ENCODE measurements around the gene KIF11. TPM values are rescaled to one million over a fixed set of nuclear protein-coding genes. Genes with fewer than 3 reads are reported as not detected.

KIF11 gene
- total RNA-seq, 1 experiment from 2014 or later: 19.5 TPM

GRCh38 chr10:92691591-92692079 lies 98.7 kb downstream of the KIF11 start:
- Histone ChIP-seq H3K36me3 (peaks cover 8% of the 10 kb centered on the region), H3K9me3 (no peaks in the 10 kb centered on the region), H3K4me3 (no peak overlapping the region; the same call in 1 of the 2 replicates), H3K27me3 (no peaks in the 10 kb centered on the region)
- DNase-seq: no peak

DNA sequence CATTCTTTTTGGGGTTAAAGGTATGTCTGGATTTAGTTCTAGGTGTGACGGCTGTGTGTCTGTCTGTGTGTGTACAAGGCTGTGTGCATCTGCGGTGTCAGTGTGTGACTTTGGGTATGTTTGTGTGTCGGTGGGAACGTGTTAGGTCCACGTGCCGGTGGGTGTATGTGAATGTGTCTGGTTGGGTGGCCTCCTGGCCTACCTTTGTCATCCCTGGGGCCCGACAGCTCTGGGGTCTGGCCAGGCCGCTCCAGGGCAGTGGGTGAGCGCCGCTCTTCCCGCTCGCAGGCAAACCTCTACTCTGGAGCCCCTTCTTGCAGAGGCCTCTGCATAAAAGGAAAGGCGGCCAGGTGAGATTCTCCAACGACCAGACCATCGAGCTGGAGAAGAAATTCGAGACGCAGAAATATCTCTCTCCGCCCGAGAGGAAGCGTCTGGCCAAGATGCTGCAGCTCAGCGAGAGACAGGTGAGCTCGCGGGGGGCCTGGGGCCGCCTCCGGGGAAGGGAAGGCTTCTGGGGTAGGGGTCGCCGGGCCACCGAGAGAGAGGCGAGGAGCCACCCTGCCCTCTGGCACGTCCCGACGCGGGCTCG lies 99.2 kb downstream of the KIF11 start:
- H3K9me3 ChIP-seq: no peaks in the 10 kb centered on the region
- peaks cover 8% of the 10 kb centered on the region for H3K36me3 ChIP-seq
- H3K4me3 ChIP-seq: no peak overlapping the region
- H3K27me3 ChIP-seq: no peaks in the 10 kb centered on the region
- DNase-seq: no peak

DNA sequence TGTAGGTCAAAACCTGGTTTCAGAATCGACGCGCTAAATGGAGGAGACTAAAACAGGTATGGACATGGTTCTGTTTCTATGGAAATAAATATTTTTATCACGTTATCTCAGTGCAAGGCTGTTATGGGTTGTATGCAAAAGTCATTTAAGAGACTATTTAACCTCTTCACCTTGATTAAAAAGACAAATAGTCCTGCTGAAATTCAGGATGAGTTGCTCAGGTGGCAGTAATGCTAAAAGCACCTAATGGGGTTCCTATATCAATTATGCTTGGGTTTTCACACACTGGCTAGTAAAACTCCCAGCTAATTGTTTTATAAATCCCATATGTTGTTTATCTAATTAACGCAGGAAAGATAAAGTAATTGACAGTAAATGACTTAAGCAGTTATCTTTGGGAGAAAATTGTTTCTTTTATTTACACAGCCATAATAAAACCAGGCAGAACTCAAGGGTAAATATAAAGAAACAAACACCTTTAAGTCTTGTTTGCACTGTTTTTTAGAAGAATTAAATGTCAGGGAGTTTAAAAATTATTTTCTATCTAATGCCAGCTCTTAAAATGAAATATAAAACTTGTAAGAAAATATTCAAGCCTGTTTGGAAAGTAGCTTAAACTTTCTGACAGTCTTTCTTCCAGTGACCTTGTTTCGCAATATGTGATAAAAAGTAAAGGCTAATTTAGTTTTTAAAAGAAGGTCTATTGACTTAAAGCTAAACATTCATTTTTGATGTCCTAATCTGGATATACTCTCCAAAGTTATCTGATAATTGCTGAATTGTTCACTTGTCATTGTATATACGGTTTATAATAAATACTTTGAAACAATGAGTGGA lies 100.0 kb downstream of the KIF11 start:
- no peaks in the 10 kb centered on the region for H3K27me3 ChIP-seq
- peaks cover 8% of the 10 kb centered on the region for H3K36me3 ChIP-seq
- DNase-seq: no peak
- H3K9me3 ChIP-seq: no peaks in the 10 kb centered on the region
- H3K4me3 ChIP-seq: no peak overlapping the region

- no peak overlapping the region for H3K4me3 ChIP-seq
- no peak for DNase-seq
- no peaks in the 10 kb centered on the region for H3K27me3 ChIP-seq
- no peaks in the 10 kb centered on the region for H3K9me3 ChIP-seq
- peaks cover 8% of the 10 kb centered on the region for H3K36me3 ChIP-seq
Measured at GRCh38 chr10:92693534-92693893, 100.6 kb downstream of the KIF11 start.

GRCh38 chr10:92695679-92696605 lies 103.0 kb downstream of the KIF11 start:
- peaks cover 7% of the 10 kb centered on the region for H3K36me3 ChIP-seq
- no peak overlapping the region for H3K4me3 ChIP-seq
- no peak for DNase-seq
- H3K27me3 ChIP-seq: no peaks in the 10 kb centered on the region
- H3K9me3 ChIP-seq: no peaks in the 10 kb centered on the region

- no peaks in the 10 kb centered on the region for H3K27me3 ChIP-seq
- H3K4me3 ChIP-seq: no peak overlapping the region
- H3K36me3 ChIP-seq: peaks cover 3% of the 10 kb centered on the region
- no peaks in the 10 kb centered on the region for H3K9me3 ChIP-seq
- no peak for DNase-seq
Measured at GRCh38 chr10:92696606-92697383, 103.9 kb downstream of the KIF11 start.

GRCh38 chr10:92697663-92698511 lies 105.0 kb downstream of the KIF11 start:
- Histone ChIP-seq H3K9me3 (no peaks in the 10 kb centered on the region), H3K36me3 (no peaks in the 10 kb centered on the region; the same call in none of the 2 replicates), H3K27me3 (no peaks in the 10 kb centered on the region), H3K4me3 (no peak overlapping the region)
- DNase-seq: no peak

- no peak for DNase-seq
- H3K4me3 ChIP-seq: peak overlapping the region; percentile 25
- no peaks in the 10 kb centered on the region for H3K27me3 ChIP-seq
- H3K36me3 ChIP-seq: no peaks in the 10 kb centered on the region; the same call in 1 of the 2 replicates
- H3K9me3 ChIP-seq: no peaks in the 10 kb centered on the region
Measured at GRCh38 chr10:92699193-92699517, 106.2 kb downstream of the KIF11 start.

GRCh38 chr10:92699518-92700381 lies 106.8 kb downstream of the KIF11 start:
- peak; percentile 48 for DNase-seq
- Histone ChIP-seq H3K9me3 (no peaks in the 10 kb centered on the region), H3K4me3 (peak overlapping the region; percentile 25), H3K27me3 (no peaks in the 10 kb centered on the region), H3K36me3 (no peaks in the 10 kb centered on the region; the same call in 1 of the 2 replicates)

DNA sequence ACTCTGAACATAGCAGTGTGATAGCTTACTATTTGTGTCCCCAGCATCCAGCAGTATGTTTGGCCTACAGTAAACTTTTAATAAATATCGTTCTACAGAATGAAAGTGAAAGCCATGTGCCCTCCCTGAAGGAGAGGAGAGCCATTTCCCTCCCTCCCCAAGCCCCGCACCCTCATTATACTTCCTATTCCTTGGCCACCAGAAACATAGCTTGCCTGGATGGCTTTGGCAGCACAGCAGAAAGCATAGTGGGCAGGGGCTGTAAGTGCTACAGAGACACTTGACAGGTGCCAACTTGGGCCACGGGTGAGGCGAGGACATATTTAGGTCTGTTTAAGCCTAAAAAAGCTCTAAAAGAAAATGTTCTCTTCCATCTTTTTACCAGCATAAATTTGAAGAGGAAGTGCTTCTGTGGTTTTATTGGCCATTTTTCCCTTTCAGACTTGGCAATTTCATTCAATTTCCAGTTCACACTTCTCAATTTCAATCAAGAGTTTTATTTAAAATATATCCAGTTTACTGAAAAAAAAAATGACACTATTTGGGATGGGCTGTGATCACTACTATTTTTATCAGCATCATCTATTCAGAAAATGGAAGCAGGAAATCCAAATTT lies 109.5 kb downstream of the KIF11 start:
- H3K27me3 ChIP-seq: no peaks in the 10 kb centered on the region
- no peak for DNase-seq
- no peaks in the 10 kb centered on the region for H3K36me3 ChIP-seq
- no peak overlapping the region for H3K4me3 ChIP-seq
- no peaks in the 10 kb centered on the region for H3K9me3 ChIP-seq

Other genes starting within 250 kb of the KIF11 start
- 27.1 and 30.4 TPM in 2 replicates for gene IDE, start 19.0 kb upstream of the KIF11 start, total RNA-seq (2014; rRNA removed; shearing (Covaris generic); ENCODE audit: low replicate concordance)
- gene HHEX, start 96.8 kb downstream of the KIF11 start, total RNA-seq (2014; rRNA removed; shearing (Covaris generic); ENCODE audit: low replicate concordance): 4.2 and 9.6 TPM in 2 replicates